ENCODE measurements around the gene ZSWIM5. TPM values are rescaled to one million over a fixed set of nuclear protein-coding genes. Genes with fewer than 3 reads are reported as not detected.
"Not testable (repeated sequence)": the region's sequence is repeated elsewhere in the genome, so short reads cannot be mapped to it uniquely, and the experiment has no call there.

The ZSWIM5 gene
- total RNA-seq, 4 donors from 2014 or later, result 0.53 to 1.3 (median 0.81) TPM

DNA sequence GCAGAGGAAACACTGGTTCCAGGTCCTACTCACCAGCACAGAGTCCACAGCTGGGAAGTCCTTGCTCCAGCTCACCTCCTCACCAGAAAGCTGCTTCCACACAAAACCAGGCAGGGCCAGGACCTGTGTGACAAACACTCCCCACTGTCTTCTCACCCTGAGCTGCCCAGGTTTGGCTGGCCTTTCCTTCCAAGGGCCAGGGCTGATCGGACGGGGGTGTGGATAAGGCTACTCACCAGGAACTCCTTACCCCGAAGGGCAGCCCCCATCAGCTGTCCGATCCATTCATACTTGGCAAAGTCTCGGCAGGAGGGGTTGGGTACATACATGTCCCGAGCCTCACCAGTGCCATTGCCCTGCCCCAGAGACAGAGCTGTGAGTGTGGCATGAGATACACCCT, 200.6 kb downstream of the ZSWIM5 start:
- Histone ChIP-seq H3K27me3 (no peaks in the 10 kb centered on the region), H3K36me3 (peaks cover 0 to 82% of the 10 kb centered on the region in 2 donors), H3K27ac (no peak overlapping the region), H3K4me1 (peaks cover 17 to 20% of the 10 kb centered on the region in 2 donors), H3K4me3 (no peak overlapping the region), H3K9me3 (no peaks in the 10 kb centered on the region)
- no peak for DNase-seq
- in situ Hi-C loops (cut with MboI; ENCODE audit: low sequenced_read_pairs in 4 of 4) (loop anchor here in 2 of 4 donors (25.0 kb wide), 2 partner anchors 482 to 557 kb away; partner anchors contain the start of genes AKR1A1 (in 1 of the 2) and TESK2 (in 1 of the 2)), intact Hi-C loops (cut with DNase I; ENCODE audit: low total_unique reads) (no loop called here)
- no peak for TF ChIP-seq CTCF (IDR thresholded peaks at IDR 0.05 in 4 of 5, conservative IDR thresholded peaks at IDR 0.05 in 1 of 5)
- ATAC-seq, result no peak

DNA sequence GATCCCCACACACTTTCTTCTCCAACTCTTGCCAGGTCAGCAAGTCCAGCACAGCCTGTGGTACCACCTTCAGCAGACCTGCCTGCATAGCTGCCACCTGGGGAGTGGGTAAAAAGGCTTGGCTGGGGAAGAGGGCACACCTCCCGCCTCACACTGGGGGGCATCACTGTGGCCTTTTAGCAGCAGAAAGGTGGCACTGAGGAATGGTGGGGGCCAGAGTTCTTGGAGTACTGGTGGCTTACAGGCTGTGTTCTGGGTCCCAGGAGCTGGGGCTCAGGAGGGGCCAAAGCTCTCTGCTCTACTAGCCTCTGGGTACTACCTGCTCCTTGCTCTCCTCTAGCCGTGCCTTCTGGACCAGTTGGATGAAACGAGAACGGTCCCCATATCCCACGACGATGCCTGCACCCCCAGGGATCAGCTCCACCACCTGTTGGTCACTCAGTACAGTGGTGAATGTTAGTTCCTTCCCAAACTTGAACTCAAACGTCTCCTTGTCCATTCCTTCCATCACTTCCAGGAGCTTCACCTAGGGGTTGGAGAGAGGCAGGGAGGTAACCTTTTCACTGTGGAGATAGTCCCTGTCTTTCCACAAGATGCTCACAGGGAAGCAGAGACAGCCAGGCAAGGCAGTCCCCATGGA, 202.0 kb downstream of the ZSWIM5 start:
- Histone ChIP-seq H3K36me3 (peaks cover 0 to 78% of the 10 kb centered on the region in 2 donors), H3K27ac (no peak overlapping the region), H3K27me3 (no peaks in the 10 kb centered on the region), H3K4me3 (no peak overlapping the region), H3K4me1 (peaks cover 11 to 12% of the 10 kb centered on the region in 2 donors), H3K9me3 (no peaks in the 10 kb centered on the region)
- DNase-seq (no peak), ATAC-seq (no peak)
- in situ Hi-C loops (cut with MboI; ENCODE audit: low sequenced_read_pairs in 4 of 4), result loop anchor here in 2 of 4 donors (25.0 kb wide), 2 partner anchors 483 to 558 kb away; partner anchors contain the start of genes AKR1A1 (in 1 of the 2) and TESK2 (in 1 of the 2)
- intact Hi-C loops (cut with DNase I; ENCODE audit: low total_unique reads), result no loop called here
- no peak for TF ChIP-seq POLR2A (IDR thresholded peaks at IDR 0.05)
- no peak for TF ChIP-seq CTCF (IDR thresholded peaks at IDR 0.05 in 4 of 5, conservative IDR thresholded peaks at IDR 0.05 in 1 of 5)

- ATAC-seq (no peak), DNase-seq (no peak)
- intact Hi-C loops (cut with DNase I; ENCODE audit: low total_unique reads), result no loop called here
- H3K27me3 ChIP-seq, result no peaks in the 10 kb centered on the region
- H3K36me3 ChIP-seq, result peaks cover 0 to 72% of the 10 kb centered on the region in 2 donors
- in situ Hi-C loops (cut with MboI; ENCODE audit: low sequenced_read_pairs in 4 of 4), result loop anchor here in 2 of 4 donors (25.0 kb wide), 2 partner anchors 484 to 559 kb away; partner anchors contain the start of genes AKR1A1 (in 1 of the 2) and TESK2 (in 1 of the 2)
- H3K4me3 ChIP-seq, result no peak overlapping the region
- H3K9me3 ChIP-seq, result no peaks in the 10 kb centered on the region
- H3K27ac ChIP-seq, result no peak overlapping the region
- TF ChIP-seq CTCF (IDR thresholded peaks at IDR 0.05 in 4 of 5, conservative IDR thresholded peaks at IDR 0.05 in 1 of 5) (no peak), POLR2A (IDR thresholded peaks at IDR 0.05) (no peak)
- H3K4me1 ChIP-seq, result peaks cover 9 to 10% of the 10 kb centered on the region in 2 donors
Measured at GRCh38 chr1:45003741-45004140, 202.7 kb downstream of the ZSWIM5 start.

GRCh38 chr1:45002650-45003645, 203.5 kb downstream of the ZSWIM5 start:
- peaks cover 0 to 64% of the 10 kb centered on the region in 2 donors for H3K36me3 ChIP-seq
- in situ Hi-C loops (cut with MboI; ENCODE audit: low sequenced_read_pairs in 4 of 4), result loop anchor here in 2 of 4 donors (25.0 kb wide), 2 partner anchors 484 to 559 kb away; partner anchors contain the start of genes AKR1A1 (in 1 of the 2) and TESK2 (in 1 of the 2)
- no peak overlapping the region for H3K4me3 ChIP-seq
- no peaks in the 10 kb centered on the region for H3K9me3 ChIP-seq
- ATAC-seq (no peak), DNase-seq (no peak)
- TF ChIP-seq POLR2A (IDR thresholded peaks at IDR 0.05) (no peak), CTCF (IDR thresholded peaks at IDR 0.05 in 4 of 5, conservative IDR thresholded peaks at IDR 0.05 in 1 of 5) (no peak)
- peaks cover 9 to 10% of the 10 kb centered on the region in 2 donors for H3K4me1 ChIP-seq
- peak overlapping the region in 2 of 4 donors; percentile 61 to 62 for H3K27ac ChIP-seq
- intact Hi-C loops (cut with DNase I; ENCODE audit: low total_unique reads), result no loop called here
- H3K27me3 ChIP-seq, result no peaks in the 10 kb centered on the region

GRCh38 chr1:45001576-45001975, 204.8 kb downstream of the ZSWIM5 start:
- H3K4me3 ChIP-seq; DNase-seq; ATAC-seq; H3K4me1 ChIP-seq; intact Hi-C loops (cut with DNase I; ENCODE audit: low total_unique reads); H3K9me3 ChIP-seq; H3K27me3 ChIP-seq: not testable (repeated sequence)
- in situ Hi-C loops (cut with MboI; ENCODE audit: low sequenced_read_pairs in 4 of 4), result loop anchor here in 2 of 4 donors (25.0 kb wide), 2 partner anchors 486 to 561 kb away; partner anchors contain the start of genes AKR1A1 (in 1 of the 2) and TESK2 (in 1 of the 2)
- H3K27ac ChIP-seq, result peak overlapping the region in 2 of 4 donors; percentile 61 to 62
- H3K36me3 ChIP-seq, result peaks cover 0 to 50% of the 10 kb centered on the region in 2 donors

Data from gastrocnemius medialis (tissue), 4 donors.